Measurements from ENCODE around the gene HEXB. TPM values are rescaled to one million over a fixed set of nuclear protein-coding genes. Genes with fewer than 3 reads are reported as not detected.

The HEXB gene
- 139 and 155 TPM in 2 replicates for total RNA-seq

GRCh38 chr5:74684900-74685851 is at the start of gene HEXB:
Gene HEXB (plus strand): TSS chr5:74685233. CDS start chr5:74685261, 28 bp downstream.

GRCh38 chr5:74640450-74640953 is 44.5 kb upstream of the HEXB start, which contains the start of gene ENC1:
Gene ENC1 (minus strand): TSS chr5:74640728. CDS start chr5:74636485, 4,243 bp downstream.

DNA sequence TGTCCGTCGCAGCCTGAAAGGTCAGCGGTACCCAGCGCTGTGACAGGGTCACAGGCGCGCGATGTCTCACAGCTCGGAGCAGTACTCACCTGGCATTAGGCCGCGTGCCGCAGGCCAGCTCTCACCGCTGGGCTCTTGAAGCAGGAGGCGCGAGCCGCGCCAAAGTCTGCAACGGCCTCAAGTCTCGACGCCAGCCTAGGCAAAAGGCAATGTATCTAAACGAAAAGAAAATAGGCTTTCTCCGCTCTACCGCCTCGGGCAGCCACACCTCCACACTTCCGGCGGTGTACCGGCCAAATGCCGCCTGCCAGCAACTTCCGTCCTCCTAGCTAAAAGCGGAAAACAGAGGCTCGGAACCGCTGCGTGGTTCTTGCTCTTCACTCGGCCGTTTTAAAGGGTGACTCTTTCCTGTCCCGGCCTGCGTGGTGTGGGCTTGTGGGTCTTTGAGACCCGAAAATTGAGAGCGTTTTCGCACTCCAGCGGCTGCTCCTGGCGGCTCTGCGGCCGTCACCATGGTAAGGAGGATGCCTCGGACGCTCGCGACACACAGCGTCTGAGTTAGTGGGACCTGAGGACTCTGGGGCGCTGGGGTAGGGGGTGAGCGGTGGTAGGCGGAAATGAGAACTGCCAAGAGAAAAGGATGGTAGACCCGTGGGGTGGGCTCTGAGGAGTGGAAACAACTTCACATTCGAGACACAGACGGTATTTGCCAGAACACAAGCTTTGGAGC is 82.0 kb downstream of the HEXB start, which contains the start of the genes GFM2 and NSA2:
GFM2 (minus strand) TSS at position 269 of the 730 bp plus-strand sequence. CDS start 3,375 bp downstream, outside the sequence.
NSA2 (plus strand) TSS at position 401 of the 730 bp plus-strand sequence; CDS start at position 513, 112 bp downstream.

Small RNA genes within 50 kb of the gene (small RNA-seq; reads per million reads assigned to genes)
- gene RNU6-658P = not detected

Other genes with a start within 250 kb of the HEXB start
- 64.3 and 128 TPM in 2 replicates for gene ENC1, start 44.5 kb upstream of the HEXB start, total RNA-seq
- 55.7 and 59.4 TPM in 2 replicates for gene GFM2, start 81.9 kb downstream of the HEXB start, total RNA-seq
- 105 and 203 TPM in 2 replicates for gene NSA2, start 82.0 kb downstream of the HEXB start, total RNA-seq
- 0.27 and 2.7 TPM in 2 replicates for gene FAM169A, start 181.2 kb downstream of the HEXB start, total RNA-seq